Measurements from ENCODE around the gene CCDC28B. TPM values are rescaled to one million over a fixed set of nuclear protein-coding genes. Genes with fewer than 3 reads are reported as not detected.

Gene CCDC28B
- total and polyA plus RNA-seq, 3 experiments from 2014 or later = 14.7 to 21.0 (median 20.6) TPM

GRCh38 chr1:32195531-32195930, 4.9 kb upstream of the CCDC28B start:
- H3K36me3 ChIP-seq (ENCODE audit: insufficient read depth, low read length) = peaks cover 39% of the 10 kb centered on the region
- no peaks in the 10 kb centered on the region for H3K27me3 ChIP-seq (ENCODE audit: insufficient read depth, low read length, poor library complexity, severe bottlenecking)
- Mint-ChIP-seq H3K9me3 (no peaks in the 10 kb centered on the region), H3K27me3 (peaks cover 0 to 2% of the 10 kb centered on the region in 2 donors), H3K4me3 (no peak overlapping the region), H3K4me1 (peaks cover 47 to 58% (median 52%) of the 10 kb centered on the region in 3 donors), H3K27ac (peak overlapping the region in 1 of 8 donors; percentile 36), H3K36me3 (peaks cover 22 to 70% (median 28%) of the 10 kb centered on the region in 3 donors)
- no peak for DNase-seq
- H3K4me3 ChIP-seq (ENCODE audit: low read length) = no peak overlapping the region
- peaks cover 39% of the 10 kb centered on the region for H3K4me1 ChIP-seq (ENCODE audit: insufficient read depth, low read length)
- H3K27ac ChIP-seq (ENCODE audit: low read depth, low read length) = no peak overlapping the region
- ChIA-PET POLR2A (interaction anchor here (1.1 to 1.5 kb wide), 2 partner anchors 15 to 16 kb away, joined by 3 to 4 read pairs; partner anchors contain the start of gene TXLNA), CTCF (interaction anchor here (0.9 to 1.0 kb wide), 2 partner anchors 95 to 177 kb away, joined by 3 read pairs; no protein-coding TSS in a partner anchor)
- no peaks in the 10 kb centered on the region for H3K9me3 ChIP-seq (ENCODE audit: low read length)

GRCh38 chr1:32195972-32196823, 4.2 kb upstream of the CCDC28B start:
- peak overlapping the region; percentile 3 to 84 (median 64) for H3K4me3 Mint-ChIP-seq
- peaks cover 22 to 65% (median 28%) of the 10 kb centered on the region in 3 donors for H3K36me3 Mint-ChIP-seq
- H3K27me3 Mint-ChIP-seq = peaks cover 0 to 2% of the 10 kb centered on the region in 2 donors
- no peaks in the 10 kb centered on the region for H3K9me3 ChIP-seq (ENCODE audit: low read length)
- no peaks in the 10 kb centered on the region for H3K27me3 ChIP-seq (ENCODE audit: insufficient read depth, low read length, poor library complexity, severe bottlenecking)
- H3K4me1 Mint-ChIP-seq = peaks cover 47 to 59% (median 53%) of the 10 kb centered on the region in 3 donors
- peaks cover 37% of the 10 kb centered on the region for H3K36me3 ChIP-seq (ENCODE audit: insufficient read depth, low read length)
- CTCF ChIA-PET = interaction anchor here (0.9 to 1.0 kb wide), 3 partner anchors 8 to 176 kb away, joined by 3 read pairs; no protein-coding TSS in a partner anchor
- no peaks in the 10 kb centered on the region for H3K9me3 Mint-ChIP-seq
- no peak overlapping the region for H3K27ac ChIP-seq (ENCODE audit: low read depth, low read length)
- H3K4me1 ChIP-seq (ENCODE audit: insufficient read depth, low read length) = peaks cover 39% of the 10 kb centered on the region
- peak overlapping the region; percentile 23 for H3K4me3 ChIP-seq (ENCODE audit: low read length)
- peak overlapping the region in 7 of 8 donors; percentile 28 to 89 (median 78) for H3K27ac Mint-ChIP-seq
- POLR2A ChIA-PET = interaction anchor here (1.1 to 1.5 kb wide), 2 partner anchors 16 to 17 kb away, joined by 3 to 4 read pairs; partner anchors contain the start of gene TXLNA
- peak in 2 of 5 donors; percentile 24 to 43 for DNase-seq

- Mint-ChIP-seq H3K27ac (peak overlapping the region in 3 of 8 donors; percentile 17 to 78 (median 28)), H3K4me3 (peak overlapping the region in 4 of 7 donors; percentile 15 to 73 (median 66)), H3K36me3 (peaks cover 15 to 58% (median 19%) of the 10 kb centered on the region in 3 donors), H3K9me3 (no peaks in the 10 kb centered on the region), H3K4me1 (peaks cover 53 to 68% (median 61%) of the 10 kb centered on the region in 3 donors), H3K27me3 (peaks cover 0 to 2% of the 10 kb centered on the region in 2 donors)
- DNase-seq = no peak
- Histone ChIP-seq H3K27me3 (ENCODE audit: insufficient read depth, low read length, poor library complexity, severe bottlenecking) (no peaks in the 10 kb centered on the region), H3K4me3 (ENCODE audit: low read length) (no peak overlapping the region), H3K4me1 (ENCODE audit: insufficient read depth, low read length) (peaks cover 45% of the 10 kb centered on the region), H3K9me3 (ENCODE audit: low read length) (no peaks in the 10 kb centered on the region), H3K27ac (ENCODE audit: low read depth, low read length) (no peak overlapping the region), H3K36me3 (ENCODE audit: insufficient read depth, low read length) (peaks cover 28% of the 10 kb centered on the region)
- ChIA-PET POLR2A (interaction anchor here (0.6 kb wide), 2 partner anchors 25 to 43 kb away, joined by 3 read pairs; no protein-coding TSS in a partner anchor), CTCF (interaction anchor here (1.0 to 4.0 kb wide), 4 partner anchors 9 to 89 kb away, joined by 3 to 11 read pairs (median 3); partner anchors contain the start of genes KPNA6 and TXLNA)
Measured at GRCh38 chr1:32197074-32197473, 3.3 kb upstream of the CCDC28B start.

GRCh38 chr1:32197837-32198236, 2.6 kb upstream of the CCDC28B start:
- Histone ChIP-seq H3K9me3 (ENCODE audit: low read length) (no peaks in the 10 kb centered on the region), H3K4me3 (ENCODE audit: low read length) (no peak overlapping the region), H3K36me3 (ENCODE audit: insufficient read depth, low read length) (peaks cover 25% of the 10 kb centered on the region), H3K4me1 (ENCODE audit: insufficient read depth, low read length) (peaks cover 51% of the 10 kb centered on the region), H3K27me3 (ENCODE audit: insufficient read depth, low read length, poor library complexity, severe bottlenecking) (no peaks in the 10 kb centered on the region), H3K27ac (ENCODE audit: low read depth, low read length) (no peak overlapping the region)
- peak overlapping the region in 2 of 7 donors; percentile 51 to 62 for H3K4me3 Mint-ChIP-seq
- CTCF ChIA-PET = interaction anchor here (1.0 to 4.0 kb wide), 4 partner anchors 14 to 90 kb away, joined by 3 to 11 read pairs (median 4); partner anchors contain the start of genes KPNA6 and TXLNA
- H3K9me3 Mint-ChIP-seq = no peaks in the 10 kb centered on the region
- peaks cover 58 to 75% (median 66%) of the 10 kb centered on the region in 3 donors for H3K4me1 Mint-ChIP-seq
- peak overlapping the region in 2 of 8 donors; percentile 14 to 77 for H3K27ac Mint-ChIP-seq
- POLR2A ChIA-PET = interaction anchor here (0.6 to 1.1 kb wide), 2 partner anchors 18 to 42 kb away, joined by 3 read pairs; partner anchors contain the start of gene TXLNA
- H3K27me3 Mint-ChIP-seq = peaks cover 0 to 2% of the 10 kb centered on the region in 2 donors
- peaks cover 11 to 52% (median 13%) of the 10 kb centered on the region in 3 donors for H3K36me3 Mint-ChIP-seq
- no peak for DNase-seq

- Histone ChIP-seq H3K36me3 (ENCODE audit: insufficient read depth, low read length) (peaks cover 19% of the 10 kb centered on the region), H3K27ac (ENCODE audit: low read depth, low read length) (no peak overlapping the region), H3K4me1 (ENCODE audit: insufficient read depth, low read length) (peaks cover 51% of the 10 kb centered on the region), H3K4me3 (ENCODE audit: low read length) (no peak overlapping the region), H3K9me3 (ENCODE audit: low read length) (no peaks in the 10 kb centered on the region), H3K27me3 (ENCODE audit: insufficient read depth, low read length, poor library complexity, severe bottlenecking) (no peaks in the 10 kb centered on the region)
- Mint-ChIP-seq H3K27me3 (peaks cover 0 to 2% of the 10 kb centered on the region in 2 donors), H3K4me1 (peaks cover 57 to 76% (median 63%) of the 10 kb centered on the region in 3 donors), H3K9me3 (no peaks in the 10 kb centered on the region), H3K4me3 (peak overlapping the region in 1 of 7 donors; percentile 62), H3K36me3 (peaks cover 6 to 47% (median 7%) of the 10 kb centered on the region in 3 donors), H3K27ac (peak overlapping the region in 5 of 8 donors; percentile 63 to 79 (median 66))
- ChIA-PET POLR2A (interaction anchor here (1.1 kb wide), 1 partner anchor 19 kb away, joined by 3 read pairs; the partner anchor contains the start of gene TXLNA), CTCF (interaction anchor here (1.2 to 4.0 kb wide), 3 partner anchors 14 to 90 kb away, joined by 3 to 11 read pairs (median 6); partner anchors contain the start of gene KPNA6)
- DNase-seq = no peak
Measured at GRCh38 chr1:32198237-32199042, 2.0 kb upstream of the CCDC28B start.

GRCh38 chr1:32199043-32199716, 1.2 kb upstream of the CCDC28B start:
- Mint-ChIP-seq H3K9me3 (no peaks in the 10 kb centered on the region), H3K4me3 (peak overlapping the region in 4 of 7 donors; percentile 10 to 98 (median 44)), H3K4me1 (peaks cover 58 to 80% (median 59%) of the 10 kb centered on the region in 3 donors), H3K27ac (peak overlapping the region in 4 of 8 donors; percentile 54 to 79 (median 67)), H3K27me3 (peaks cover 0 to 2% of the 10 kb centered on the region in 2 donors), H3K36me3 (peaks cover 2 to 42% (median 3%) of the 10 kb centered on the region in 3 donors)
- ChIA-PET POLR2A (interaction anchor here (0.7 kb wide), 1 partner anchor 126 kb away, joined by 4 read pairs; no protein-coding TSS in a partner anchor), CTCF (interaction anchor here (1.9 to 4.0 kb wide), 2 partner anchors 15 to 49 kb away, joined by 6 to 11 read pairs; no protein-coding TSS in a partner anchor)
- Histone ChIP-seq H3K4me1 (ENCODE audit: insufficient read depth, low read length) (peaks cover 51% of the 10 kb centered on the region), H3K27me3 (ENCODE audit: insufficient read depth, low read length, poor library complexity, severe bottlenecking) (no peaks in the 10 kb centered on the region), H3K9me3 (ENCODE audit: low read length) (no peaks in the 10 kb centered on the region), H3K4me3 (ENCODE audit: low read length) (no peak overlapping the region), H3K27ac (ENCODE audit: low read depth, low read length) (no peak overlapping the region), H3K36me3 (ENCODE audit: insufficient read depth, low read length) (peaks cover 12% of the 10 kb centered on the region)
- DNase-seq = no peak
